ENCODE results near the gene CARS1.

GRCh38 chr11:3037945-3038271 lies 19.3 kb downstream of the CARS1 start:
- TF ChIP-seq CTCF (IDR thresholded peaks at IDR 0.05) (no peak), POLR2A (IDR thresholded peaks at IDR 0.05) (no peak)

Data from body of pancreas (tissue), 4 donors.